A549 (cell line): ENCODE results near the gene MTOR.

ENCODE experiments used
- CHD4 ChIP-seq: fragments of 200-600 bp; sonication (generic); IDR thresholded peaks from 2 replicates; pipeline ENCODE4 v1.6.1; 2016; ENCODE audit warnings: antibody characterized with exemption, mild to moderate bottlenecking, borderline replicate concordance
- EP300 ChIP-seq, 2 experiments: fragments of >200 bp; sonication (Bioruptor Twin); formaldehyde crosslinking; IDR thresholded peaks; 2 replicates in 1 of 2; 3 replicates in 1 of 2; pipeline ENCODE4 v1.6.1; 2016 to 2017
- FOSB ChIP-seq: fragments of 250-450 bp; sonication (Bioruptor Pico); IDR thresholded peaks from 2 replicates; pipeline ENCODE4 v1.5.0; 2020; ENCODE audit warnings: mild to moderate bottlenecking, moderate library complexity
- HMGXB4 ChIP-seq: fragments of 250-450 bp; sonication (Bioruptor Pico); IDR thresholded peaks from 2 replicates; pipeline ENCODE4 v1.5.0; 2021; ENCODE audit warnings: mild to moderate bottlenecking, moderate library complexity, borderline replicate concordance
- JUNB ChIP-seq: fragments of >200 bp; sonication (Bioruptor Twin); formaldehyde crosslinking; IDR thresholded peaks from 2 replicates; pipeline ENCODE4 v1.6.1; 2016
- NR3C1 ChIP-seq: fragments of >200 bp; sonication (Bioruptor Twin); formaldehyde crosslinking; IDR thresholded peaks from 3 replicates; pipeline ENCODE4 v1.6.1; 2017
- POLR2A ChIP-seq: IDR thresholded peaks from 2 replicates; pipeline ENCODE4 v1.6.1; 2012; ENCODE audit warnings: mild to moderate bottlenecking, low read length
- RAD21 ChIP-seq, 2 experiments: fragments of >200 bp in 1 of 2; sonication (Bioruptor Twin) in 1 of 2; formaldehyde crosslinking in 1 of 2; IDR thresholded peaks in 1 of 2; conservative IDR thresholded peaks in 1 of 2; 2 replicates in 1 of 2; 3 replicates in 1 of 2; pipeline ENCODE4 v1.6.1; 2012 to 2018; ENCODE audit warnings: inconsistent platforms in 1 of 2
- SREBF2 ChIP-seq: fragments of 450-650 bp; IDR thresholded peaks from 2 replicates; pipeline ENCODE4 v1.6.1; 2014; ENCODE audit warnings: mild to moderate bottlenecking, moderate library complexity
- ZC3H11A ChIP-seq: fragments of 450-650 bp; IDR thresholded peaks from 2 replicates; pipeline ENCODE4 v1.6.1; 2014; ENCODE audit warnings: antibody characterized with exemption, mild to moderate bottlenecking
- ZFP36 ChIP-seq: fragments of 450-650 bp; IDR thresholded peaks from 2 replicates; pipeline ENCODE4 v1.6.1; 2014; ENCODE audit warnings: borderline replicate concordance; ENCODE audit not compliant: partially characterized antibody
- ZNF302 ChIP-seq: fragments of 250-450 bp; sonication (Bioruptor Pico); IDR thresholded peaks from 2 replicates; pipeline ENCODE4 v1.9.0; 2021; ENCODE audit warnings: inconsistent platforms, mild to moderate bottlenecking, moderate library complexity
- TF ChIP-seq, protein P1 (sequence below): fragments of >200 bp; sonication (Bioruptor Twin); formaldehyde crosslinking; IDR thresholded peaks from 3 replicates; pipeline ENCODE4 v1.5.1; 2016

DNA sequence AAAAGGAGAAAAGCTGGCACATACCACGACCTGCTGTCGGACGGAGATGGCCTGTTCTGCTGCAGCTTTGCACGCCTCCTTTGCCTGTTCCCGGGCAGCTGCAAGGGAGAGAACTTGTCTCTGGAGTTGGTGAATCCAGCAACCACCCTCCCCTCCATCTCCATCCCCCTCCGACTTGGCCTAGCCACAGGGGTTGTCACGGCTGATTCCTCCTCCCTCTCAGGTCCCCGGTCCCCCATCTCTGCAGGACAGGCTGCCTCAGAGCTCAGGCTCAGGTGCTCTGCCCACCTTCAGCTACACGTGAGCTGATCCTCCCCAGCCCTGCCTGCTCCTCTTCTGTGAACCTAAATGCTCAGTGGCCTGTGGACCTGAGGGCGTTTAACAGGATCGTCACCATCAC, 191.5 kb downstream of the MTOR start:
- TF ChIP-seq POLR2A (no peak), HMGXB4 (no peak), ZFP36 (no peak), ZC3H11A (no peak), SREBF2 (no peak), NR3C1 (no peak), EP300 (IDR thresholded peaks at IDR 0.05) (no peak), FOSB (CRISPR knock-in tag) (no peak), RAD21 (conservative IDR thresholded peaks at IDR 0.05 in 1 of 2, IDR thresholded peaks at IDR 0.05 in 1 of 2) (no peak), CHD4 (no peak), JUNB (no peak), ZNF302 (CRISPR knock-in tag) (no peak)
- TF ChIP-seq, protein P1, sequence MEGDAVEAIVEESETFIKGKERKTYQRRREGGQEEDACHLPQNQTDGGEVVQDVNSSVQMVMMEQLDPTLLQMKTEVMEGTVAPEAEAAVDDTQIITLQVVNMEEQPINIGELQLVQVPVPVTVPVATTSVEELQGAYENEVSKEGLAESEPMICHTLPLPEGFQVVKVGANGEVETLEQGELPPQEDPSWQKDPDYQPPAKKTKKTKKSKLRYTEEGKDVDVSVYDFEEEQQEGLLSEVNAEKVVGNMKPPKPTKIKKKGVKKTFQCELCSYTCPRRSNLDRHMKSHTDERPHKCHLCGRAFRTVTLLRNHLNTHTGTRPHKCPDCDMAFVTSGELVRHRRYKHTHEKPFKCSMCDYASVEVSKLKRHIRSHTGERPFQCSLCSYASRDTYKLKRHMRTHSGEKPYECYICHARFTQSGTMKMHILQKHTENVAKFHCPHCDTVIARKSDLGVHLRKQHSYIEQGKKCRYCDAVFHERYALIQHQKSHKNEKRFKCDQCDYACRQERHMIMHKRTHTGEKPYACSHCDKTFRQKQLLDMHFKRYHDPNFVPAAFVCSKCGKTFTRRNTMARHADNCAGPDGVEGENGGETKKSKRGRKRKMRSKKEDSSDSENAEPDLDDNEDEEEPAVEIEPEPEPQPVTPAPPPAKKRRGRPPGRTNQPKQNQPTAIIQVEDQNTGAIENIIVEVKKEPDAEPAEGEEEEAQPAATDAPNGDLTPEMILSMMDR, result no peak
